BJ (cell line): ENCODE measurements around the gene METTL3. TPM values are rescaled to one million over a fixed set of nuclear protein-coding genes. Genes with fewer than 3 reads are reported as not detected.

ENCODE experiments used
- CTCF ChIA-PET: fragments of 350-600 bp; formaldehyde crosslinking; extraction: SDS; loops from one replicate; lab custom pipeline; 2021; ENCODE audit warnings: antibody characterized with exemption, inconsistent platforms; lab: Yijun Ruan, JAX
- POLR2A ChIA-PET: fragments of 300-600 bp; sonication (Branson Sonifier 250); formaldehyde crosslinking; extraction: SDS; loops from one replicate; lab custom pipeline; 2021; ENCODE audit warnings: antibody characterized with exemption; lab: Charles Lee
- DNase-seq: peaks from one replicate; pipeline ENCODE4 v3.0.0-alpha.2; 2011; ENCODE audit warnings: low read depth
- H3K27me3 ChIP-seq: 2 replicates; pipeline ENCODE4 v1.6.0; 2011; ENCODE audit warnings: low read length; ENCODE audit not compliant: control insufficient read depth, insufficient read depth
- H3K36me3 ChIP-seq: 2 replicates; pipeline ENCODE4 v1.5.1; 2011; ENCODE audit warnings: low read length; ENCODE audit not compliant: control insufficient read depth, insufficient read depth
- H3K4me3 ChIP-seq: 2 replicates; pipeline ENCODE4 v1.5.1; 2011; ENCODE audit warnings: low read depth, mild to moderate bottlenecking, control low read depth, low read length
- CTCF ChIP-seq: IDR thresholded peaks from 2 replicates; pipeline ENCODE4 v1.5.1; 2011; ENCODE audit warnings: low read depth, mild to moderate bottlenecking, control low read depth, inconsistent platforms, low read length, moderate library complexity; ENCODE audit not compliant: insufficient read depth
- polyA plus RNA-seq: library from polyadenylated mRNA; depleted of rRNA; stranded (reverse); fragments of >200 nt; gene quantifications from 2 replicates; pipeline ENCODE4 v1.2.3, GENCODE V29; 2011; rRNA removed

METTL3 gene
- polyA plus RNA-seq, 1 experiment = 63.3 TPM

GRCh38 chr14:21455912-21456667, 55.0 kb downstream of the METTL3 start, which contains the start of gene CHD8:
TSS of gene CHD8 (minus strand) at chr14:21456123. CDS start at chr14:21431643, 24,480 bp downstream.
- ChIA-PET POLR2A (interaction anchor here (0.6 kb wide), 2 partner anchors 15 to 19 kb away, joined by 4 to 5 read pairs; no protein-coding TSS in a partner anchor), CTCF (interaction anchor here (0.5 to 3.5 kb wide), 17 partner anchors 8 to 105 kb away, joined by 3 to 14 read pairs (median 5); partner anchors contain the start of gene TOX4)
- Histone ChIP-seq H3K36me3 (0 out of 2 replicates have a peak, but pooled peaks cover 1% of the 10 kb centered on the region), H3K27me3 (no peaks in the 10 kb centered on the region), H3K4me3 (peak within 1 kb of the TSS; percentile 75)
- peak; percentile 70 for TF ChIP-seq CTCF
- DNase-seq = peak; percentile 99

- Histone ChIP-seq H3K36me3 (0 out of 2 replicates have a peak, but pooled peaks cover 1% of the 10 kb centered on the region), H3K4me3 (peak overlapping the region; percentile 75), H3K27me3 (no peaks in the 10 kb centered on the region)
- no peak for TF ChIP-seq CTCF
- ChIA-PET CTCF (interaction anchor here (0.5 to 3.5 kb wide), 15 partner anchors 9 to 105 kb away, joined by 3 to 14 read pairs (median 5); partner anchors contain the start of gene TOX4), POLR2A (interaction anchor here (0.6 kb wide), 1 partner anchor 18 kb away, joined by 5 read pairs; no protein-coding TSS in a partner anchor)
- DNase-seq = no peak
Observed at GRCh38 chr14:21455592-21455911, 55.6 kb downstream of the METTL3 start.

- H3K27me3 ChIP-seq = no peaks in the 10 kb centered on the region
- POLR2A ChIA-PET = no interaction called here
- CTCF ChIA-PET = interaction anchor here (0.6 to 3.5 kb wide), 6 partner anchors 11 to 103 kb away, joined by 3 to 12 read pairs (median 6); partner anchors contain the start of gene TOX4
- no peak for TF ChIP-seq CTCF
- no peak for DNase-seq
- H3K4me3 ChIP-seq = peak overlapping the region; percentile 75
- H3K36me3 ChIP-seq = 0 out of 2 replicates have a peak, but pooled peaks cover under 1% of the 10 kb centered on the region
Observed at GRCh38 chr14:21454843-21455544, 56.1 kb downstream of the METTL3 start.

DNA sequence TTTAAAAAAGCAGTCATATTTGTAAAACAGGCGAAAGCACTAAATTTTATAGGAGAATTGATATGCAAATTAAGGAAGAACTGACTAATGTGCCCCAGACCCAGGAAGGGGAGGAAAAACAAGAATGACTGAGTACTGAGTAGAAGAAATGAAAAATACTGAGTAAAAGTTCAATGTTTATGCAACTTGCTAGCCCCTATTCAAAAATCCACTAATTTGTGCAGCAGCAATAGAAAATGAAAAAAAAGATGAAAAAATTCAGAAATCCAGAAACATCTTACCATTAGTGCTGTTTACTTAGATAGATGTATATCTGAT, 61.3 kb downstream of the METTL3 start:
- POLR2A ChIA-PET = no interaction called here
- no peak overlapping the region for H3K4me3 ChIP-seq
- no peaks in the 10 kb centered on the region; the same call in 1 of the 2 replicates for H3K36me3 ChIP-seq
- no peak for DNase-seq
- CTCF ChIA-PET = interaction anchor here (0.8 to 1.4 kb wide), 3 partner anchors 13 to 49 kb away, joined by 3 to 4 read pairs (median 3); partner anchors contain the start of gene TOX4
- TF ChIP-seq CTCF = no peak
- H3K27me3 ChIP-seq = no peaks in the 10 kb centered on the region

Other genes starting within 250 kb of the METTL3 start
- 540 and 712 TPM in 2 replicates for gene HNRNPC, start 241.9 kb downstream of the METTL3 start, polyA plus RNA-seq
- gene RPGRIP1, start 231.3 kb downstream of the METTL3 start, polyA plus RNA-seq = not detected in 2 replicates
- gene SUPT16H, start 127.3 kb downstream of the METTL3 start, polyA plus RNA-seq = 31.2 and 57.6 TPM in 2 replicates
- gene CHD8, start 55.2 kb downstream of the METTL3 start, polyA plus RNA-seq = 16.8 and 25.4 TPM in 2 replicates
- 20.3 and 29.9 TPM in 2 replicates for gene RAB2B, start 34.4 kb downstream of the METTL3 start, polyA plus RNA-seq
- 105 and 141 TPM in 2 replicates for gene TOX4, start 34.1 kb downstream of the METTL3 start, polyA plus RNA-seq
- 4.0 and 7.2 TPM in 2 replicates for gene SALL2, start 15.0 kb upstream of the METTL3 start, polyA plus RNA-seq
- not detected in 2 replicates for gene OR10G3, start 68.7 kb upstream of the METTL3 start, polyA plus RNA-seq
- not detected in 2 replicates for gene OR10G2, start 123.6 kb upstream of the METTL3 start, polyA plus RNA-seq
- not detected in 2 replicates for gene OR4E2, start 142.5 kb upstream of the METTL3 start, polyA plus RNA-seq
- not detected in 2 replicates for gene OR4E1, start 162.5 kb upstream of the METTL3 start, polyA plus RNA-seq